HepG2 (cell line): ENCODE measurements around the gene TPRX1.

Experiments
- CTCF ChIP-seq: sonication (generic); formaldehyde crosslinking; IDR thresholded peaks from 2 replicates; pipeline ENCODE4 v1.5.0; 2020; ENCODE audit warnings: mild to moderate bottlenecking, missing genetic modification reagents, moderate library complexity
- U2AF2 ChIP-seq: fragments of 200-400 bp; formaldehyde crosslinking; IDR thresholded peaks from 2 replicates; pipeline ENCODE4 v1.6.1; 2017; ENCODE audit warnings: low read depth, mild to moderate bottlenecking, low read length
- ZNF891 ChIP-seq: sonication (generic); formaldehyde crosslinking; IDR thresholded peaks from 2 replicates; pipeline ENCODE4 v1.5.0; 2020; ENCODE audit warnings: mild to moderate bottlenecking, missing genetic modification reagents
- TF ChIP-seq, protein P1 (sequence below): sonication (generic); formaldehyde crosslinking; IDR thresholded peaks from 2 replicates; pipeline ENCODE4 v1.8.0; 2022; ENCODE audit warnings: low read depth, missing genetic modification reagents

GRCh38 chr19:47813304-47813994 is 9.1 kb upstream of the TPRX1 start:
- TF ChIP-seq, protein P1, sequence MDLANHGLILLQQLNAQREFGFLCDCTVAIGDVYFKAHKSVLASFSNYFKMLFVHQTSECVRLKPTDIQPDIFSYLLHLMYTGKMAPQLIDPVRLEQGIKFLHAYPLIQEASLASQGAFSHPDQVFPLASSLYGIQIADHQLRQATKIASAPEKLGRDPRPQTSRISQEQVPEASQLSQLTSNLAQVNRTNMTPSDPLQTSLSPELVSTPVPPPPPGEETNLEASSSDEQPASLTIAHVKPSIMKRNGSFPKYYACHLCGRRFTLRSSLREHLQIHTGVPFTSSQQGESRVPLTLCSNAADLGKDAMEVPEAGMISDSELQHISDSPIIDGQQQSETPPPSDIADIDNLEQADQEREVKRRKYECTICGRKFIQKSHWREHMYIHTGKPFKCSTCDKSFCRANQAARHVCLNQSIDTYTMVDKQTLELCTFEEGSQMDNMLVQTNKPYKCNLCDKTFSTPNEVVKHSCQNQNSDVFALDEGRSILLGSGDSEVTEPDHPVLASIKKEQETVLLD (CRISPR knock-in tag): no peak
- TF ChIP-seq CTCF (CRISPR knock-in tag): peak; percentile 78
- TF ChIP-seq U2AF2: no peak
- TF ChIP-seq ZNF891 (CRISPR knock-in tag): no peak; the same call in 1 of the 2 replicates
